Retinal pigment epithelial cell (primary cell): ENCODE data around the gene TMEM50B.
"Not testable (repeated sequence)": the region's sequence is repeated elsewhere in the genome, so short reads cannot be mapped to it uniquely, and the experiment has no call there.

Experiments used
- DNase-seq: peaks from one replicate; pipeline ENCODE4 v3.0.0-alpha.2; 2010; ENCODE audit warnings: low read depth
- H3K4me3 ChIP-seq: 2 replicates; pipeline ENCODE4 v1.5.1; 2011; ENCODE audit warnings: mild to moderate bottlenecking, low read length, control low read depth, moderate library complexity
- CTCF ChIP-seq: conservative IDR thresholded peaks from 2 replicates; pipeline ENCODE4 v1.5.1; 2011; ENCODE audit warnings: low read depth, low read length, control low read depth, inconsistent platforms

Gene TMEM50B

GRCh38 chr21:33455686-33456446 is 23.9 kb downstream of the TMEM50B start:
- DNase-seq, result no peak
- TF ChIP-seq CTCF, result no peak

GRCh38 chr21:33452362-33452761 is 27.4 kb downstream of the TMEM50B start:
- H3K4me3 ChIP-seq, result no peak overlapping the region
- no peak for TF ChIP-seq CTCF
- DNase-seq, result no peak

More at GRCh38 chr21:33455686-33456446, 23.9 kb downstream of the TMEM50B start:
- H3K4me3 ChIP-seq, result no peak overlapping the region

- no peak for DNase-seq
- no peak for TF ChIP-seq CTCF
These were observed 28.1 kb downstream of the TMEM50B start for GRCh38 chr21:33451634-33452071.

GRCh38 chr21:33449616-33450015 is 30.2 kb downstream of the TMEM50B start:
- H3K4me3 ChIP-seq, result no peak overlapping the region
- TF ChIP-seq CTCF, result no peak
- DNase-seq, result no peak

More at GRCh38 chr21:33451634-33452071, 28.1 kb downstream of the TMEM50B start:
- H3K4me3 ChIP-seq, result no peak overlapping the region

GRCh38 chr21:33446620-33447019 is 33.2 kb downstream of the TMEM50B start:
- not testable (repeated sequence) for DNase-seq, H3K4me3 ChIP-seq

- H3K4me3 ChIP-seq, result no peak overlapping the region
- no peak for DNase-seq
- TF ChIP-seq CTCF, result no peak
These were observed 35.3 kb downstream of the TMEM50B start for GRCh38 chr21:33444499-33444898.

- H3K4me3 ChIP-seq, result no peak overlapping the region
- DNase-seq, result no peak
- TF ChIP-seq CTCF, result no peak
These were observed 36.6 kb downstream of the TMEM50B start for GRCh38 chr21:33443194-33443593.
